K562 (cell line): Measurements from ENCODE around the gene ZFYVE27. TPM values are rescaled to one million over a fixed set of nuclear protein-coding genes. Genes with fewer than 3 reads are reported as not detected.

Experiments used
- ATAC-seq: fragments of 200-7000 bp; cut with Tn5 transposase; 3 replicates; pipeline ENCODE4 v1.9.1; 2020; ENCODE audit warnings: moderate library complexity
- BruUV-seq: library from RNA; stranded (reverse); fragments of 400-500 nt; replicated peaks from 2 replicates; lab custom pipeline; 2021; lab: Mats Ljungman, UMichigan
- CTCF ChIA-PET: fragments of 300-600 bp; formaldehyde crosslinking; extraction: SDS; loops from one replicate; lab custom pipeline; 2021; ENCODE audit warnings: low intra/inter-chr PET ratio; lab: Yijun Ruan, JAX
- POLR2A ChIA-PET: fragments of 300-600, 350-650 bp; sonication (Branson Sonifier 250); formaldehyde crosslinking; extraction: SDS; loops from one replicate; lab custom pipeline; 2021; ENCODE audit warnings: antibody characterized with exemption, inconsistent platforms; lab: Yijun Ruan, JAX
- DNase-seq, 4 experiments: peaks; one replicate each; pipeline versions ENCODE4 v3.0.0 to v3.0.0-alpha.2; 2011 to 2018; ENCODE audit warnings: low spot score in 3 of 4, mixed read lengths in 3 of 4; ENCODE audit errors: extremely low read depth in 1 of 4
- FAIRE-seq: peaks from 2 replicates; lab custom pipeline; 2011; peaks lifted over from hg19 to GRCh38; lab: Jason Lieb, UNC
- H2AFZ ChIP-seq: 2 replicates; pipeline ENCODE4 v1.6.0; 2011; ENCODE audit warnings: low read depth, low read length, control low read depth, inconsistent platforms
- H3K27ac ChIP-seq: fragments of 200-600 bp; 3 replicates; pipeline ENCODE4 v1.8.0; 2011; ENCODE audit warnings: low read depth, mild to moderate bottlenecking, control low read depth, inconsistent platforms, low read length, moderate library complexity, mixed read lengths; ENCODE audit errors: extremely low read depth
- H3K27me3 ChIP-seq, 2 experiments: fragments of 300-600 bp in 1 of 2; 2 replicates in 1 of 2; 3 replicates in 1 of 2; pipeline versions ENCODE4 v1.6.0 to v1.8.0; 2011; ENCODE audit warnings: inconsistent platforms in 2 of 2, low read length in 2 of 2, mild to moderate bottlenecking in 1 of 2, mixed read lengths in 1 of 2, moderate library complexity in 1 of 2; ENCODE audit not compliant: control insufficient read depth in 2 of 2, insufficient read depth in 2 of 2
- H3K36me3 ChIP-seq: fragments of 300-600 bp; 3 replicates; pipeline ENCODE4 v1.8.0; 2011; ENCODE audit warnings: mild to moderate bottlenecking, low read length, inconsistent platforms; ENCODE audit not compliant: control insufficient read depth, insufficient read depth
- H3K4me1 ChIP-seq, 2 experiments: fragments of 200-600 bp in 1 of 2; replicated peaks in 1 of 2; 2 replicates in 1 of 2; 3 replicates in 1 of 2; pipeline versions ENCODE4 v1.5.1 to v1.8.0; 2011; ENCODE audit warnings: inconsistent platforms in 2 of 2, low read length in 2 of 2, mild to moderate bottlenecking in 1 of 2, mixed read lengths in 1 of 2, moderate library complexity in 1 of 2; ENCODE audit not compliant: control insufficient read depth in 2 of 2, insufficient read depth in 2 of 2
- H3K4me2 ChIP-seq: 2 replicates; pipeline ENCODE4 v1.6.1; 2011; ENCODE audit warnings: low read length, control low read depth, inconsistent platforms, mixed read lengths; ENCODE audit not compliant: insufficient read depth
- H3K4me3 ChIP-seq: fragments of 200-600 bp; sonication (generic), shearing (Covaris generic); 2 replicates; pipeline ENCODE4 v1.5.1; 2016; ENCODE audit warnings: control low read depth, inconsistent platforms
- H3K79me2 ChIP-seq: fragments of 200-600 bp; 3 replicates; pipeline ENCODE4 v1.8.0; 2011; ENCODE audit warnings: low read length, inconsistent platforms; ENCODE audit not compliant: control insufficient read depth, insufficient read depth
- H3K9ac ChIP-seq, 2 experiments: 2 replicates each; pipeline versions ENCODE4 v1.6.0 to v1.6.1; 2011; ENCODE audit warnings: low read depth in 2 of 2, low read length in 2 of 2, control low read depth in 1 of 2, inconsistent platforms in 1 of 2, mild to moderate bottlenecking in 1 of 2, mixed read lengths in 1 of 2; ENCODE audit not compliant: insufficient read depth in 1 of 2
- H3K9me1 ChIP-seq: one replicate; pipeline ENCODE4 v1.6.0; 2011; ENCODE audit warnings: inconsistent platforms, mild to moderate bottlenecking, low read length, moderate library complexity; ENCODE audit not compliant: control insufficient read depth, insufficient read depth
- H3K9me3 ChIP-seq: replicated peaks from 2 replicates; pipeline ENCODE4 v1.5.1; 2011; ENCODE audit warnings: low read depth, low read length, inconsistent platforms; ENCODE audit not compliant: control insufficient read depth, insufficient read depth
- H4K20me1 ChIP-seq: replicated peaks from 2 replicates; pipeline ENCODE4 v1.6.1; 2011; ENCODE audit warnings: low read length, inconsistent platforms, mixed read lengths; ENCODE audit not compliant: control insufficient read depth, insufficient read depth
- GATA2 ChIP-seq: sonication (generic); formaldehyde crosslinking; IDR thresholded peaks from 2 replicates; pipeline ENCODE4 v1.4.0; 2020; ENCODE audit warnings: mild to moderate bottlenecking, missing genetic modification reagents
- KAT8 ChIP-seq: fragments of 450-650 bp; IDR thresholded peaks from 2 replicates; pipeline ENCODE4 v1.6.1; 2016; ENCODE audit warnings: low read depth, mild to moderate bottlenecking
- KDM4B ChIP-seq, 2 experiments: fragments of 450-650 bp in 1 of 2; sonication (generic) in 1 of 2; IDR thresholded peaks; 2 replicates each; pipeline ENCODE4 v1.6.1; 2016 to 2017; ENCODE audit warnings: borderline replicate concordance in 2 of 2, antibody characterized with exemption in 1 of 2, low read depth in 1 of 2, mild to moderate bottlenecking in 1 of 2
- MTF1 ChIP-seq: fragments of 250-450 bp; sonication (Bioruptor Pico); IDR thresholded peaks from 2 replicates; pipeline ENCODE4 v1.9.0; 2021; ENCODE audit warnings: moderate library complexity, mild to moderate bottlenecking, inconsistent platforms, borderline replicate concordance
- NFRKB ChIP-seq: fragments of 450-650 bp; IDR thresholded peaks from 2 replicates; pipeline ENCODE4 v1.6.1; 2016; ENCODE audit warnings: low read depth
- PCBP1 ChIP-seq: fragments of 200-400 bp; formaldehyde crosslinking; IDR thresholded peaks from 2 replicates; pipeline ENCODE4 v1.6.1; 2018; ENCODE audit warnings: mild to moderate bottlenecking, low read depth, low read length; ENCODE audit not compliant: poor library complexity, severe bottlenecking
- TBL1XR1 ChIP-seq, 2 experiments: IDR thresholded peaks; 2 replicates each; pipeline ENCODE4 v1.6.1; 2012; ENCODE audit warnings: improper control_type of control experiment in 2 of 2, low read length in 2 of 2, mild to moderate bottlenecking in 1 of 2
- ZKSCAN3 ChIP-seq: fragments of 250-450 bp; sonication (Bioruptor Pico); IDR thresholded peaks from 2 replicates; pipeline ENCODE4 v1.4.0; 2020
- WGBS: fragments of 100-300 bp; shearing (Covaris generic); methylation state at CpG from one replicate; pipeline ENCODE4 v1.1.6; 2016; ENCODE audit warnings: low coverage, mixed read lengths; ENCODE audit not compliant: insufficient coverage; ENCODE audit errors: missing lambda C conversion rate; 5-methylcytosine and 5-hydroxymethylcytosine counted together
- in situ Hi-C: fragments of 300-500 bp; cut with MboI; formaldehyde crosslinking; loops from 4 replicates; pipeline ENCODE4 v1.15.0; 2018; ENCODE audit warnings: inconsistent platforms, mixed read lengths
- intact Hi-C: fragments of 100-400 bp; cut with micrococcal nuclease; formaldehyde crosslinking; loops from 2 replicates; pipeline ENCODE4 v1.14.2; 2022
- polyA plus RNA-seq, 8 experiments: library from polyadenylated mRNA; depleted of rRNA in 4 of 8; stranded (reverse) in 5 of 8; unstranded in 3 of 8; fragments of >200 nt; fragmentation: Nextera tagmentation in 2 of 8; fragmentation: Illumina TruSeq in 1 of 8; extraction: Ambion mirVana in 2 of 8; extraction: Trizol in 1 of 8; gene quantifications; 2 replicates each; pipeline versions ENCODE4 v1.2.1 to v1.2.3, GENCODE V29; 2011 to 2014; ENCODE audit warnings: inconsistent platforms in 1 of 8, missing spikeins in 1 of 8
- total RNA-seq, 7 experiments: library from RNA; depleted of rRNA in 6 of 7; stranded (reverse); fragments of >200 nt in 6 of 7; fragmentation: Illumina TruSeq in 2 of 7; extraction: Trizol in 2 of 7; gene quantifications; 2 replicates each; pipeline versions ENCODE4 v1.2.1 to v1.2.3, GENCODE V29; 2011 to 2021; ENCODE audit warnings: low replicate concordance in 1 of 7
- TF ChIP-seq, protein P1 (sequence below): fragments of 450-650 bp; formaldehyde crosslinking; IDR thresholded peaks from 2 replicates; pipeline ENCODE4 v1.4.0; 2020; ENCODE audit warnings: mild to moderate bottlenecking, mixed read lengths
- TF ChIP-seq, protein P2 (sequence below): sonication (generic); formaldehyde crosslinking; IDR thresholded peaks from 2 replicates; pipeline ENCODE4 v1.8.0; 2022; ENCODE audit warnings: missing genetic modification reagents, mild to moderate bottlenecking, moderate library complexity, borderline replicate concordance

ZFYVE27 gene
- total and polyA plus RNA-seq, 9 of the 15 experiments (the other 6 are each of a cell fraction or from before 2014, with no cell fraction given) = 0.81 to 21.9 (median 15.3) TPM

DNA sequence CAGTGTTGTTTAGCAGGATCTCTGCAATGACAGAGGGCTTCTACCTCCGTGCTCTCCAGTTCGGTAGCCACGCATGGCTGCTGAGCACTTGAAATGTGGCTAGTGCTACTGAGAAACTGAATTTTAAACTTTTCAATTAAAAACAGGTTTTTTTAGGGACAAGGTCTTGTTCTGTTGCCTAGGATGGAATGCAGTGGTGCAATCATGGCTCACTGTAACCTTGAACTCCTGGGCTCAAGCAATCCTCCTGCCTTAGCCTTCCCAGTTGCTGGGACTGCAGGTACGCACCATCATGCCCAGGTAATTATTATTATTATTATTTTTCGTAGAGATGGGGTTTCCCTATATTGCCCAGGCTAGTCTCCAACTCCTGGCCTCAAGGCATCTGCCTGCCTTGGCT, 48.3 kb downstream of the ZFYVE27 start (continued):
- TF ChIP-seq GATA2 (CRISPR knock-in tag) = no peak

DNA sequence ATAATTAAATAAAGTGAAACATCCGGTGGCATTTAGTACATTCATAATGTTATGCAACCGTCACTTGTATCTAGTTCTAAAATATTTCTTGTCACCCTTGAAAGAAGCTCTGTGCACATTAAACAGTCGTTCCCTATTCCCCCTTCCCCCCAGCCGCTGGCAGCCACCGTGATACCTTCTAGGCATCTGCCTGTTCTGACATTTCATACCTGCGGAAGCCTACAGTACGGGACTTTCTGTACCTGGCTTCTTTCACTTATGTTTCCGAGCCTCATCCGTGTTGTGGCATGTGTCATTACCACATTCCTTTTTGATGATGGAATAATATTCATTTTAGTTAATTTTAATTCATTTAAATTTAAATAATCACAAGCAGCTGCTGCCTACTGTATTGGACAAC, 48.8 kb downstream of the ZFYVE27 start:
- H3K9ac ChIP-seq = no peak overlapping the region
- TF ChIP-seq KDM4B (IDR thresholded peaks at IDR 0.05; ENCODE audit: borderline replicate concordance in 2 of 2, low read depth in 1 of 2) (no peak), MTF1 (CRISPR knock-in tag) (no peak), PCBP1 (no peak), KAT8 (no peak), TBL1XR1 (IDR thresholded peaks at IDR 0.05; ENCODE audit: low read length in 2 of 2) (no peak), NFRKB (no peak), ZKSCAN3 (CRISPR knock-in tag) (no peak)
- TF ChIP-seq, protein P1, sequence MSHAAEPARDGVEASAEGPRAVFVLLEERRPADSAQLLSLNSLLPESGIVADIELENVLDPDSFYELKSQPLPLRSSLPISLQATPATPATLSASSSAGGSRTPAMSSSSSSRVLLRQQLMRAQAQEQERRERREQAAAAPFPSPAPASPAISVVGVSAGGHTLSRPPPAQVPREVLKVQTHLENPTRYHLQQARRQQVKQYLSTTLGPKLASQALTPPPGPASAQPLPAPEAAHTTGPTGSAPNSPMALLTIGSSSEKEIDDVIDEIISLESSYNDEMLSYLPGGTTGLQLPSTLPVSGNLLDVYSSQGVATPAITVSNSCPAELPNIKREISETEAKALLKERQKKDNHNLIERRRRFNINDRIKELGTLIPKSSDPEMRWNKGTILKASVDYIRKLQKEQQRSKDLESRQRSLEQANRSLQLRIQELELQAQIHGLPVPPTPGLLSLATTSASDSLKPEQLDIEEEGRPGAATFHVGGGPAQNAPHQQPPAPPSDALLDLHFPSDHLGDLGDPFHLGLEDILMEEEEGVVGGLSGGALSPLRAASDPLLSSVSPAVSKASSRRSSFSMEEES (CRISPR knock-in tag) = no peak
- TF ChIP-seq, protein P2, sequence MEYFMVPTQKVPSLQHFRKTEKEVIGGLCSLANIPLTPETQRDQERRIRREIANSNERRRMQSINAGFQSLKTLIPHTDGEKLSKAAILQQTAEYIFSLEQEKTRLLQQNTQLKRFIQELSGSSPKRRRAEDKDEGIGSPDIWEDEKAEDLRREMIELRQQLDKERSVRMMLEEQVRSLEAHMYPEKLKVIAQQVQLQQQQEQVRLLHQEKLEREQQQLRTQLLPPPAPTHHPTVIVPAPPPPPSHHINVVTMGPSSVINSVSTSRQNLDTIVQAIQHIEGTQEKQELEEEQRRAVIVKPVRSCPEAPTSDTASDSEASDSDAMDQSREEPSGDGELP (CRISPR knock-in tag) = no peak
- H2AFZ ChIP-seq = no peak overlapping the region
- POLR2A ChIA-PET = interaction anchor here (1.1 kb wide), 1 partner anchor 21 kb away, joined by 5 read pairs; no protein-coding TSS in a partner anchor
- ATAC-seq = no peak
- H3K4me3 ChIP-seq = no peak overlapping the region
- H3K9me3 ChIP-seq = no peaks in the 10 kb centered on the region
- no peaks in the 10 kb centered on the region for H3K79me2 ChIP-seq
- no peaks in the 10 kb centered on the region for H3K9me1 ChIP-seq
- WGBS = 73% methylated on average over 9 of the region's 9 CpGs
- H3K4me1 ChIP-seq = peaks cover 23 to 54% of the 10 kb centered on the region in 2 experiments; a peak in 4 of 5 replicates
- BruUV-seq = no TSS peak
- no peaks in the 10 kb centered on the region for H4K20me1 ChIP-seq
- FAIRE-seq = no peak
- no peaks in the 10 kb centered on the region for H3K36me3 ChIP-seq
- in situ Hi-C loops = no loop called here
- intact Hi-C loops = no loop called here
- CTCF ChIA-PET = no interaction called here
- DNase-seq = no peak
- no peaks in the 10 kb centered on the region for H3K27me3 ChIP-seq
- no peak overlapping the region for H3K27ac ChIP-seq
- no peak overlapping the region for H3K4me2 ChIP-seq
